Transverse colon (tissue), 4 donors: Measurements from ENCODE around the gene COTL1.

Experiments
- CTCF ChIP-seq, 5 experiments: fragments of 200-600 bp in 3 of 5; fragments of 450-650 bp in 2 of 5; sonication (generic) in 3 of 5; IDR thresholded peaks; 1 replicate in 2 of 5; 2 replicates in 3 of 5; pipeline ENCODE4 v1.5.1; 2016 to 2017; ENCODE audit warnings: antibody characterized with exemption in 5 of 5, inconsistent platforms in 3 of 5, mild to moderate bottlenecking in 2 of 5, moderate library complexity in 1 of 5
- POLR2AphosphoS5 ChIP-seq, 3 donors: sonication (generic); formaldehyde crosslinking; IDR thresholded peaks; one replicate each; pipeline ENCODE4 v1.6.1; 2016; ENCODE audit warnings: antibody characterized with exemption in 3 of 3

GRCh38 chr16:84529607-84530006 is 88.3 kb downstream of the COTL1 start:
- TF ChIP-seq CTCF (IDR thresholded peaks at IDR 0.05), result no peak
- TF ChIP-seq POLR2AphosphoS5 (IDR thresholded peaks at IDR 0.05), result no peak
